Stimulated activated CD8-positive, alpha-beta memory T cell treated with anti-CD3 and anti-CD28 coated beads, Interleukin-12 subunit alpha, Interleukin-12 subunit beta, amount 100 ng/mL, for 4 hours (primary cell): ENCODE data around the gene TMEM204.

Experiments
- DNase-seq: peaks from one replicate; pipeline ENCODE4 v3.0.0-alpha.2; 2020; ENCODE audit warnings: low read depth

Gene TMEM204

DNA sequence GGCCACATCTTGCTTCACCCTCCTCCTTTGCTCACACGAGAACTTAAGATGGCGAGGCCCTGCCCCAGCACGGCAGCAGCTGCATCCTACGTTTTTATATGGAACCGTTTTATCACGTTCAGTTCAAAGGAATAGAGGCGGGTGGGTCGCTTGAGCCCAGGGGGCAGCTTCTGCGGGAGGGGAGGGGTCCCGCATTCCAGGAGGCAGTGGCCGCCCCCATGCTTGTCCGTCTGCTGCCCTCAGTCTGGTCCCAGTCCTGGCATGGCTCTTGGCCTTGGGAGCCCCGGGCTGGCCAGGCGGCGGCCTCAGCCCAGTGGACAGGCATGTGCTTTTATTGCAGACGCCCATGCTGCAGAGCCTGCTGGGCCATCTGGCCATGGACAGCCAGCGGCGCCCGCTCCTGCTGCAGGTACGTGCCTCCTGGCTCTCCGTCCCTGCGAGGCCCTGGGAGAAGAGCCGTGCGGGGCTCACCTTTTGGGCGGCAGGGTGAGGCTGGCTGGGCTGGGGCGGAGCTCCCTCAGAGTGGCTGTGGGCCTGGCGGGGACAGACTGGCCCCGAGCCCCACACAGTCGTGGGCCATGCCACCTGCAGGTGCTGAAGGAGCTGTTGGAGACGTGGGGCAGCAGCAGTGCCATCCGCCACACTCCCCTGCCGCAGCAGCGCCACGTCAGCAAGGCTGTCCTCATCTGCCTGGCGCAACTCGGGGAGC, 33.6 kb upstream of the TMEM204 start:
- no peak for DNase-seq

DNA sequence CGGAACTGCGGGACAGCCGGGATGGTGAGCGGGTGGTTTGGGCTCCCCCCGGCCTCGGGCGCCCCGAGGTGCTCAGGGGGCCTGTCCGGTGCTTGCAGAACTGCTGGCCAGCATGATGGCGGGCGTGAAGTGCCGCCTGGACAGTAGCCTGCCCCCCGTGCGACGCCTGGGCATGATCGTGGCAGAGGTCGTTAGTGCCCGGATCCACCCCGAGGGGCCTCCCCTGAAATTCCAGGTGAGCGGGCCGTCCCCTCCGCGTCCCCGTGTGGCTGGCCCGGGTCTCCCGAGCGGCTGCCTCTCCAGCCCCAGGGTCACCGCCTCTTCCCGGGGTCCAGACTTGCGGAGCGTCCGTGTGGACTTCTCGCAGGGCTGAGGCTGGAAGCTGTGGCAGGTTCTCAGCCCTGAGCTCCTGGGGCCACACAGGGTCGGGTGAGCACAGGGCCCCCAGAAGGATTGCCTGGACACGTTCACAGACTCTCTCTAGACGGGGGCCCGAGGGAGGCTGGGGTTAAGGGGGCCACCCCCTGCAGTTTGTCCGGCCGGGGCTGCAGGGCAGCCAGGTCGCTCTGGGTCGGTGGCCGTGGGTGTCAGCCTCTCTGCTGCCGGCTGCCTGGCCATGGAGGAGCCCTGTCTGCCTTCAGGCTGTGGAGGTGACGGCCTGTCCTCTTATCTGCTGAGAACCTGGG, 32.9 kb upstream of the TMEM204 start:
- DNase-seq = no peak

DNA sequence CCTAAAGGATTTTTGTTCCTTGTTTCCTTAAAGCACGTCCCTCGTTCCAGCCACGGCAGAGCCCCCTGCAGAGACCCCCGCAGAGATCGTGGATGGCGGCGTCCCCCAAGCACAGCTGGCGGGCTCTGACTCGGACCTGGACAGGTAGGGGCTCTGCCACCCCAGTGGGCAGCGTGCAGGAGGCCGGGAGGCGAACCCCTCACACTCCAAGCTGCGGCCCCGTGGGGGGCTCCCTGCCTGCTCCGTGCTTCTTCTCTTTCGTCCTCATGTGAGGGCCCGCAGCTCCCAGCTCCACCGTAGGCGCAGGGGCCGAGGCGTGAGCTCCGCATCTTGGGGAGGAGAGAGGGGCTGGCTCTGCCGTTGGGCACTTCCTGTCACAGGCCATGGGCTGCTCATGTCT, 31.8 kb upstream of the TMEM204 start:
- no peak for DNase-seq

- DNase-seq = no peak
Observed at GRCh38 chr16:1502092-1503004, 31.1 kb upstream of the TMEM204 start.

DNA sequence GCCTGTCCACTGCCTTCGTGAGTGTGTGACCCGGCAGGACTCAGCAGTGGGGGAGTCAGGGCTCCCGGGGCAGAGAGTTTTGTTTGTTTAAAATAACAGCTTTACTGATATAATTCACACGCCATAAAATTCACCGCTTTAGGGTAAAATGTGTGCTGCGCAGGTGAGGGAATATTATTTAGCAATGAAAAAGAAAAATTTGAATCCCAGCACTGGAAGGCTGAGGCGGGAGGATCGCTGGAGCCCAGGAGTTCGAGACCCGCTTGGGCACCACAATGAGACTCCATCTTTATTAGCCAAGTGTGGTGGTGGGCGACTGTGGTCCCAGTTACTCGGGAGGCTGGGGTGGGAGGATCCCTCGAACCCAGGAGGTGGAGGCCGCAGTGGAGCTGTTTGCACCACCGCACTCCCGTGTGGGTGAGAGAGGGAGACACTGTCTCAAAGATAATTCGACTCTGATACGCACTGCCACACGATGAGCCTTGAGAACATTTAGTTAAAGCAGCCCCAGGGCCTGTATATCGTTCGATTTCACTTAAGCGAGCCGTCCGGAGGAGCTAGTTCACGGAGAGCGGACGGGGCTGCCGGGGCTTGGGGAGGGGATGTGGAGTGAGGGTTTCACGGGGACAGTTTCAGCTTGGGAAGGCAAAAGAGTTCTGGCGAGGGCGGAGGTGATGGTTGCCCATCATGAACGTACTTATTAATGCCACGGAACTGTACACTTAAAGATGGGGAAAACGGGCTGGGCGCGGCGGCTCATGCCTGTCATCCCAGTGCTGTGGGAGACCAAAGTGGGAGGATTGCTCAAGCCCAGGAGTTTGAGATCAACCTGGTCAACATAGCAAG, 30.1 kb upstream of the TMEM204 start:
- no peak for DNase-seq

GRCh38 chr16:1505073-1505844, 28.2 kb upstream of the TMEM204 start:
- no peak for DNase-seq

- no peak for DNase-seq
Observed at GRCh38 chr16:1505912-1506311, 27.6 kb upstream of the TMEM204 start.

DNA sequence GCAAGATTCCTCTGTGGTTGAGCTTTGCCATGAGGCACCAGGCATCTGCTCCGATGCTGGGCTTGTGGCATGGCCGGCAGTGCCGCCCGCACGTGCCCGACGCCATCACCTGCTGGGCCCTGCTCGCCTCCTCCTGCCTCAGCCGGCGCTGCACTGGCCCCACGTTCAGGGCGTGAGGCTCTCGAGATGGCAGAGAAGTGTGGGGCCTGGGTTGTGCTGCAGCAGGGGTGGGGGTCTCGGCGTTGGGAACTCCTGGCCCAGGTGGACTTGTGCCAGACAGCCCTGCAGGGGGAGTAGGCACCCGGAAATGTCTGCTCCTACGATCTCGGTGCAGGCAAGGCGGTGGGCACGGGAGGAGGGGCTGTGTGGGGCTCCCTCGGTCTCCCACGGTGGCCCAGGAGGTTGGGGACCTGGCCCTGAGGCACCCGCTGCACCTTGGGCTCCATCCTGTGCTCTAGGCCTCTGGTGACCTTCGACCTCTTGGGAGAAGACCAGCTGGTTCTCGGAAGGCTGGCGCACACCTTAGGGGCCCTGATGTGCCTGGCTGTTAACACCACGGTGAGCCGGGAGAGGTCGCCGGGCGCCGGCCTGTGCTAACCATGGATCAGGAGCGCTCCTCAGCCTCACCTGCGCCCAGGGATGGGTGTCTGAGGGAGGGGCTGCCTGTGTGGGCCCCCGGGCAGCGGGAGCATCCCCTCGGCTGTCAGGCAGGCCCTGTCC, 26.8 kb upstream of the TMEM204 start:
- no peak for DNase-seq

- DNase-seq = no peak
Observed at GRCh38 chr16:1508494-1509187, 24.8 kb upstream of the TMEM204 start.

- no peak for DNase-seq
Observed at GRCh38 chr16:1509307-1510221, 23.9 kb upstream of the TMEM204 start.

GRCh38 chr16:1510272-1510671, 23.2 kb upstream of the TMEM204 start:
- no peak for DNase-seq

- DNase-seq = no peak
Observed at GRCh38 chr16:1510941-1511351, 22.5 kb upstream of the TMEM204 start.

- no peak for DNase-seq
Observed at GRCh38 chr16:1511662-1512569, 21.6 kb upstream of the TMEM204 start.

DNA sequence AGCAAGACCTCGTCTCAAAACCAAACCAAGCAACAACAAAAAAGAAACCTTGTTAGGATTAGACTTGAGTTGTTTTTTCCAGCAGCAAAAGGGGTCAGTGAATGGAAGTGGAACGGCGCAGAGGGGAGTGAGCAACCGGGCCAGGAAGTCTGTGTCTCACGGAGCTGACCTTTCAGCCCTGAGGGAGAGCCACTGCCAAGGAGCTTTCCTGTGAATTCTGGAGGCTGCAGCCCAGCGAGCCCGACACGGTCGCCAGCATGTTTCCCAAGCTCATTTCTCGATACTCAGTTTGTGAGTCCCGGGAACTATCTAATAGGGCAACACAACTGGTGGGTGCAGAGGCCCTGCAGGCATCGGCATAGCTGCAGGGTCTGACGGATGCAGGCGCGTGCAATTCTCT, 20.7 kb upstream of the TMEM204 start:
- no peak for DNase-seq

- DNase-seq = no peak
Observed at GRCh38 chr16:1514507-1514906, 19.0 kb upstream of the TMEM204 start.

- DNase-seq = no peak
Observed at GRCh38 chr16:1518626-1519135, 14.8 kb upstream of the TMEM204 start.

DNA sequence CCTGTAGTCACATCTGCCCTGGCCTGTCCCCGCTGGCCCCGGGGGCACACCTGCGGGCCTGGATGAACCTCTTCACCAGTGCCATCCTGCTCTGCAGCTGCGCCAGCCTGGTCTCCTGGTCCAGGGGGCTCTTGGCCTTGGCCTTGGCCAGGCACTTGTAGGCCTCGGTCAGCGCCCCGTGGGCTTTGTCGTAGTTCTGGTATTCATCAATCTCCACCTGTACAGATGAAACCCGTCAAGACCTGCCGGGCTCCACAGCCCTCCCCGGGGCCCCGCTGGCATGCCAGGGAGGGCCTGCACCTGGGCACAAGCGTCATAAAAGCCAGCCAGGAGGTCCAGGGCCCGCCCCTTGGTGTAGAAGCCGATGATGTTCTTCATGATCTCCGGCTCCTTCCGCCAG, 13.6 kb upstream of the TMEM204 start:
- DNase-seq = no peak
